Measurements from ENCODE around the gene PPP1R3D. TPM values are rescaled to one million over a fixed set of nuclear protein-coding genes. Genes with fewer than 3 reads are reported as not detected.
A peak's percentile ranks its signal among the peaks of the same experiment; 100 is the strongest.

Gene PPP1R3D, protein sequence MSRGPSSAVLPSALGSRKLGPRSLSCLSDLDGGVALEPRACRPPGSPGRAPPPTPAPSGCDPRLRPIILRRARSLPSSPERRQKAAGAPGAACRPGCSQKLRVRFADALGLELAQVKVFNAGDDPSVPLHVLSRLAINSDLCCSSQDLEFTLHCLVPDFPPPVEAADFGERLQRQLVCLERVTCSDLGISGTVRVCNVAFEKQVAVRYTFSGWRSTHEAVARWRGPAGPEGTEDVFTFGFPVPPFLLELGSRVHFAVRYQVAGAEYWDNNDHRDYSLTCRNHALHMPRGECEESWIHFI
- 10 to 100 TPM in 1 of 2 experiments, 1 to 10 TPM in 1; 9.5 to 10.8 TPM for total RNA-seq

DNA sequence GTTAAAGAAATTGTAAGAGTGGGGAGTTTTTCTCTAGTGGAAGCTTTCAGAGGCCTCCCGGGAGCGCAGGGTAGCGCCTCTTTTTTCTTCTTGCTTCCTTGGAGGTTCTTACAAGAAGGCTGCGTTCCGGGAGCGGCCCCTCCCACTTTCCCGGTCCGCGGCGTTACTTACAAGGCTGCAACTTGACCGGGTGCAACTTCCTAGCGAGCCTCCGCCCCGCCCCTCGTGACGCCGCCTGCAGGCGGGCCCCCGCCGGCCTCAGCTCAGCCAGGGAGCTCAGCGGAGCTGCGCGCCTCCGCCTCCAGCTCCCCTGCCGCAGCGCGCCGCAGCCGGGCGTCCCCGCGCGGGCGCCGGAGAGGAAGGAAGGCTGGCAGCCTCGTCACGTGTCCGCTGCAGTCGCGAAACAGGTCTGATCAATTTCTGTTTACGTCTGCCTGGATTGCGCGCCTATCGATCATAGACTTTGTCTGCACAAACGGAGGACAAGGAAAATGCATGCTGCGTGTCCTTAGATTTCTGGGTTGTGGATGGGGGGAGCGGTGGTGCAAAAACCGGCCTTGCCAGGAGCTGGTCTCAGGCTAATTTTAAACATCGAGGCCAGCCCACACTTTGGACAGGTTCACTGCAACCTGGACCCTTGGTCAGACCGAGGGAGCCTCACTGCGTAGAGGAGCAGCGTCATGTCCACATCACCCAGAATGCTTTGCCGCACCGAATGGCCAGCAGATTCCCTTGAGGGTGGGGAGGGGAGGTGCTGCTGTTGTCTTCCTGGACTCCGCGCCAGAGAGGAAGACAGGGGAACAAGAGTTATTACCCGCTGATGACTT lies at the start of gene PPP1R3D, which contains the start of gene FAM217B:
PPP1R3D (minus strand) TSS at position 177 of the 827 bp plus-strand sequence. CDS start 374 bp downstream, outside the sequence.
FAM217B (plus strand) TSS at position 261 of the 827 bp plus-strand sequence. CDS start 3,555 bp downstream, outside the sequence.
- H3K9me3 Mint-ChIP-seq, result no peaks in the 10 kb centered on the region
- peaks cover 20% of the 10 kb centered on the region for H3K36me3 Mint-ChIP-seq
- H3K27ac Mint-ChIP-seq, result peak within 1 kb of the TSS; percentile 95
- DNase-seq (peak; percentile 95), ATAC-seq (ENCODE audit: low read depth) (peak; percentile 96)
- peak within 1 kb of the TSS; percentile 87 for H3K4me3 Mint-ChIP-seq
- no peaks in the 10 kb centered on the region for H3K27me3 Mint-ChIP-seq
- peaks cover 31% of the 10 kb centered on the region for H3K4me1 Mint-ChIP-seq
- POLR2A ChIA-PET, result interaction anchor here (0.9 to 2.1 kb wide), 8 partner anchors 8 to 1551 kb away, joined by 3 to 19 read pairs (median 4); partner anchors contain the start of gene VAPB

DNA sequence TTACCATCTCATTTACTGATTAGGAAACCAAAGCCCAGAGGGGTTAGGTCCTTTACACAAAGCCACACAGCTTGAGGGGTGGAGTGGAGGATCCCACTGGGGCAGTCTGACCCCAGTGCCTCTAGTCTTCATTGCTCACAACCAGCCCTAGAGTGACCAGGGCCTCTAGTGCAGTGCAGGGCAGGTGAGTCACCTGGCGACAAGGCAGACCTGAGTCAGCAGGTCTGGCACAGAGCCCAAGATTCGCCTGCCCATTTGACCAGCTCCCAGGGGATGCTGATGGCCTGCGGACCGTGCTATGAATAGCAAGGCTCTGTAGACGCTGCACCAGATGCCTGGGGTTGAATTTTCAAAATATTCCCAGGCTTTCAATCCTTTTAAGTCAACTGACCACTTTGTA lies 48.0 kb upstream of the PPP1R3D start:
- H3K4me1 Mint-ChIP-seq, result peaks cover 7% of the 10 kb centered on the region
- no peak overlapping the region for H3K4me3 Mint-ChIP-seq
- H3K27ac Mint-ChIP-seq, result no peak overlapping the region
- H3K9me3 Mint-ChIP-seq, result no peaks in the 10 kb centered on the region
- DNase-seq (no peak), ATAC-seq (ENCODE audit: low read depth) (no peak)
- H3K36me3 Mint-ChIP-seq, result no peaks in the 10 kb centered on the region
- POLR2A ChIA-PET, result no interaction called here
- no peaks in the 10 kb centered on the region for H3K27me3 Mint-ChIP-seq

DNA sequence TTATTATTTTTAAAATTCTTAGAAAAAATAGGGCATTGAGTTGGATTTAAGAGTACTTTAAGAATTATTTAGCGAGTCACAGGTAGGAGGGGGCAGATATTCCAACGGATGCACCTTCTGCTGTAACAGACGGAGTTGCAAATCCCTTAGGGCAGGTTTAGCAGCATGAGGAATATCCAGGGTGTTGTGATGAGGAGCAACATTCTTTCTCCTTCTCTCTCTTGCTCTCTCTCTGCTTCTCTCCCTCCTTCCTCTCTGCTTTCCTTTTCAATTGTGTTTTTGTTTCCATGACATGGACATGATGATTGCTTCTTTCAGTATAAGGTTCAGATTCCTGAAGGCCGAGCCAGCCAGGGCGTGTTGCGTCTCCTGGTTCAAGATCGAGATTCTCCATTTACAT lies 47.0 kb upstream of the PPP1R3D start:
- DNase-seq, result no peak
- H3K27me3 Mint-ChIP-seq, result no peaks in the 10 kb centered on the region
- no peak for ATAC-seq (ENCODE audit: low read depth)
- H3K4me1 Mint-ChIP-seq, result peaks cover 7% of the 10 kb centered on the region
- H3K36me3 Mint-ChIP-seq, result no peaks in the 10 kb centered on the region
- H3K27ac Mint-ChIP-seq, result no peak overlapping the region
- POLR2A ChIA-PET, result no interaction called here
- H3K9me3 Mint-ChIP-seq, result no peaks in the 10 kb centered on the region
- no peak overlapping the region for H3K4me3 Mint-ChIP-seq

DNA sequence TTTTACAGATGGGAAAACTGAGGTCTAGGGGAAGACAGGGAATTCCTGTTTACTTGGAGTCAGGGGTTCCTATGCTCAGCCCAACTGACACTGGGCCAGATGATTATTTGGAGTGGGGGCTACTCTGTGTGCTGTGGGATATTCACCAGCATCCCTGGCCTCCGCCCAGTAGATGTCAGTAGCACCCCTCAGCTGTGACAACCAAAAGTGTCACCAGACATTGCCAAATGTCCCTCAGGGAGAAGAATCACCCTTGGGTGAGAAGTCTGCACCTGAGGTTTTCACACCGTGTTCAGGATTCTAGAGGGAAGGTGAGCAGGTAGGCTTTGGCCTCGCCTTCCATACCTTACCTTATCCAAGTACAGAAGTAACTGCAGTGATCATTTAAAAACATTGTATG lies 45.8 kb upstream of the PPP1R3D start:
- peaks cover 7% of the 10 kb centered on the region for H3K4me1 Mint-ChIP-seq
- no peaks in the 10 kb centered on the region for H3K27me3 Mint-ChIP-seq
- DNase-seq (no peak), ATAC-seq (ENCODE audit: low read depth) (no peak)
- no peak overlapping the region for H3K27ac Mint-ChIP-seq
- no peaks in the 10 kb centered on the region for H3K36me3 Mint-ChIP-seq
- POLR2A ChIA-PET, result no interaction called here
- H3K4me3 Mint-ChIP-seq, result no peak overlapping the region
- no peaks in the 10 kb centered on the region for H3K9me3 Mint-ChIP-seq

DNA sequence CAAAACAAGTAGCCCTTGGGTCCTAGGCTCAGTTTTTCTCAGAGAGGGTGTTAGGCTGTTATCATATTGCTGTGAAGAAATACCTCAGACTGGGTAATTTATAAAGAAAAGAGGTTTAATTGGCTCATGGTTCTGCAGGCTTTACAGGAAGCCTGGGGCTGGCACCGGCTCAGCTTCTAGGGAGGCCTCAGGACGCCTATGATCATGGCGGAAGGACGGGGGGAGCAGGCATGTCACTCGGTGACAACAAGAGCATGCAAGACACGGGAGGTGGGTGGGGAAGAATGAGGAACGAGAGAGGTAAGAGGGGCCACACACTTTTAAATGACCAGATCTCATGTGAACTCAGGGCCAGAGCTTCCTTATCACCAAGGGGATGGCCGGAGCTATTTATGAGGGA lies 45.1 kb upstream of the PPP1R3D start:
- H3K4me1 Mint-ChIP-seq, result peaks cover 7% of the 10 kb centered on the region
- H3K27ac Mint-ChIP-seq, result no peak overlapping the region
- H3K9me3 Mint-ChIP-seq, result no peaks in the 10 kb centered on the region
- no peaks in the 10 kb centered on the region for H3K27me3 Mint-ChIP-seq
- H3K36me3 Mint-ChIP-seq, result no peaks in the 10 kb centered on the region
- POLR2A ChIA-PET, result no interaction called here
- no peak for ATAC-seq (ENCODE audit: low read depth)
- no peak for DNase-seq
- H3K4me3 Mint-ChIP-seq, result no peak overlapping the region

DNA sequence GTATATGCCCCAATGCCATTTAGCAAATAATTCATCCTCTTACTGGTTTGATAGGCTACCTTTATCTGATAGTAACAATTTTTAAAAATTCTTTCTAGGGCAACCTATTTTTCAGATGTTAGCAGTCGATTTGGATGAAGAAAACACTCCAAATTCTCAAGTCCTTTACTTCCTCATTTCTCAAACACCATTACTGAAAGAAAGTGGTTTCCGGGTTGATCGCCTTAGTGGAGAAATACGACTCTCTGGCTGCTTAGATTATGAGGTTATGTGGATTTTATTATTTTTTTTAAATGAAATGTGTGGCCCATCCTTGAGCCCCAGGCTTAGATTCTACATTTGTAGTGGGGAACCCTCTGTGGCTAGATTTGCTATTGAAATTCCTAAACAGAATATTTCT lies 44.4 kb upstream of the PPP1R3D start:
- POLR2A ChIA-PET, result no interaction called here
- ATAC-seq (ENCODE audit: low read depth) (no peak), DNase-seq (no peak)
- Mint-ChIP-seq H3K4me3 (no peak overlapping the region), H3K4me1 (peaks cover 7% of the 10 kb centered on the region), H3K27ac (no peak overlapping the region), H3K9me3 (no peaks in the 10 kb centered on the region), H3K36me3 (no peaks in the 10 kb centered on the region), H3K27me3 (no peaks in the 10 kb centered on the region)

DNA sequence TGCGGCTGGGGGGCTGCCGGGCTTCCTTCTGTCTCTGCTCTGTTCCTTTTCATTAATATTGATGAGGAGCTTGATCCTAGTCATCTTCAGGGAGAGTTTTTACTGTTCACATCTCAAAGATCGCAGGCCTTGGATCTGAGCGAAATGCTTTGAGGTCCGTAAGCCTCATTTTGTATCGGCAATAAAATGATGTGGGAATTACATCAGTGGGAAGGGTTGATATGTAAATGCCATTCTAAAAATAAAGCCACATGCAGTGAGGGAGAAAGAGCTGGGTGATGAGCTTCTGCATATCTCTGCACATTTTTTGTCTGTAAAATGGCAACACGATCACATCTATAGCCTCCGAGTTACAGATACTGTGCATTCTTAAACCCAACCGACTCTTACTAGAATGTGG lies 43.0 kb upstream of the PPP1R3D start:
- no peak for ATAC-seq (ENCODE audit: low read depth)
- Mint-ChIP-seq H3K4me1 (peaks cover 7% of the 10 kb centered on the region), H3K27ac (no peak overlapping the region), H3K4me3 (no peak overlapping the region), H3K9me3 (no peaks in the 10 kb centered on the region), H3K27me3 (no peaks in the 10 kb centered on the region), H3K36me3 (no peaks in the 10 kb centered on the region)
- POLR2A ChIA-PET, result no interaction called here
- DNase-seq, result no peak

DNA sequence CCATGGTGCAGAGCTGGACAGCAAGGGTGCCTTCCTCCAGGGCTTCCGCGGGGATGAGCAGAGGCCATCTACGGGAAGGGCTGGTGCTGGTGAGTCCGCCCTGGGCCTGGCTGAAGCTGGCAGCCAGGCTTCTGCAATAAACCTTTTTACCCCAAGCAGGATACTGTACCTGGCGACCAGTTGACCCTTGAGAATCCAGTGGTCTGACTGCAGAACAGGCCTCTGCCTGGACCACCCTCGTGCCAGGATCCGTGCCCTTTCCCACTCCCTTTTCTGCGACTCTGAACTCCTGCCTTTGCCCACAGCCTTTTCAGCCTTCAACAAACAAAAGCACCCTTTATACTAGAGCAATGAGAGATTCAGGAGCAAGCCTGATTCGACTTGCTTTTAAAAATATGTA lies 37.0 kb upstream of the PPP1R3D start:
- POLR2A ChIA-PET, result no interaction called here
- DNase-seq (no peak), ATAC-seq (ENCODE audit: low read depth) (no peak)
- Mint-ChIP-seq H3K36me3 (no peaks in the 10 kb centered on the region), H3K4me3 (no peak overlapping the region), H3K9me3 (no peaks in the 10 kb centered on the region), H3K27ac (no peak overlapping the region), H3K4me1 (no peaks in the 10 kb centered on the region), H3K27me3 (no peaks in the 10 kb centered on the region)

DNA sequence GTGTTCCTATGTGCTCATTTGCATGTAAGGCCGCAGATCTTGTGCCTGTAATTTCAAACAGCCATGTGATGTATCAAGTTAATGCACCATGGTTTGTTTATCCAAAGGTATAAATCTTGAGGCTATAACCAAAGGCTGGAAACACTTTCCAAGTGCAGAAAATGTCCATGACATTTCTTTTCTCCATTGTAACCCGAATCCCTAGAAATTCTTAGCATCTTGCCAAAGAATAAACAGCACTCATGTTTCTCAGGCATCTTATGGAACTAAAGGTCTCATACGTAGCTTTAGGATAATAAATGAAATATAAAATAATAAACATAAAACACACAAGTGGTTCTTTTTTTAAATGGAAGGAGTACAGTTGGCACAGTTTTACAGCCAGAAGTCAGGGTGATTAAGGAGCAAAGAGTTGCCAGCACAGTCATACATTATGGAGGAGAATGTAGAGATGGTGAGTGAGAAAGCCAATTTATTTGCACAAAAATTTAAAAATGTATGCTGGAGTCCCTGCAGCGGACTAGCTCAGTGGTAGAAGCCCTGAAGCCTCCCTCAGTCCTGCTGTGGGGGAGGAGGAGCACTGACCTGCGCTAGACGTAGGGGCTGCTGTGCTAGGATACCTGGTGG lies 36.2 kb upstream of the PPP1R3D start:
- Mint-ChIP-seq H3K36me3 (no peaks in the 10 kb centered on the region), H3K4me3 (no peak overlapping the region), H3K4me1 (no peaks in the 10 kb centered on the region), H3K27me3 (no peaks in the 10 kb centered on the region), H3K9me3 (no peaks in the 10 kb centered on the region), H3K27ac (no peak overlapping the region)
- no peak for ATAC-seq (ENCODE audit: low read depth)
- DNase-seq, result no peak
- POLR2A ChIA-PET, result no interaction called here

DNA sequence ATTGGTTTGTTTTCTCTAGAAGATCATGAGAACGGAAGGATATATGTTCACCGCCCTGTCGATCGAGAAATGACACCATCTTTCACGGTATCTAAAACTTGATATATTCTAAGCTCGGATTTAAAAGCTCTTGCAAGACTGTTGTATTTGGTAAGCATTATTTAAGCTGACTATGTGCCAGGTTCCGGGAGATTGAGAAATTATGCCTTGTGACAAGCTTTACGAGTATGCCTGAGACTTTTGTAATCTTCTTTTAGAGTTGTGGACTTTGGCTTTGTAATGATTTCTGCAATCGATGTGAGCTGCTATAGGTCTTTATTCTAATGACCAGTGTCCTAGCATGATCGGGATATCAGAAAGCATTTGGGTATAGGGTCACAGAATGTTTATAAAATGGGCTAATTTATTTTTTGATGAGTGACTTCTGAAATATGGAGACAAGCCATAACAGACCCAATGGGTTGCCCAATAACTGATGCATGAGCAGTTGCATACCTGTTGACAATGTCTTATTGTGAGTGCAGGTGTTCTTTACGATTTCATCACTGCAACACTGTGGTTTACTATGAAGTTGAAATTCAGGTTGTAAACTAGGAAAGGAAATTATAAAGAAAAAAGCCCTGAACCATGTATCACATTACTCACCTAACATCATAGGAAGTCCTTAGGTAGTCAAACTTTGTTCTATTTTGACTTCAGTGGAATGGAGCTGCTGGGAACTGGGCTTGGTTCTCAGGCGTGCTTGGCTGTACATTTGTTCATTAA lies 32.1 kb upstream of the PPP1R3D start:
- Mint-ChIP-seq H3K4me3 (no peak overlapping the region), H3K27me3 (no peaks in the 10 kb centered on the region), H3K27ac (no peak overlapping the region), H3K36me3 (no peaks in the 10 kb centered on the region), H3K9me3 (no peaks in the 10 kb centered on the region), H3K4me1 (no peaks in the 10 kb centered on the region)
- ATAC-seq (ENCODE audit: low read depth) (no peak), DNase-seq (no peak)
- POLR2A ChIA-PET, result no interaction called here

DNA sequence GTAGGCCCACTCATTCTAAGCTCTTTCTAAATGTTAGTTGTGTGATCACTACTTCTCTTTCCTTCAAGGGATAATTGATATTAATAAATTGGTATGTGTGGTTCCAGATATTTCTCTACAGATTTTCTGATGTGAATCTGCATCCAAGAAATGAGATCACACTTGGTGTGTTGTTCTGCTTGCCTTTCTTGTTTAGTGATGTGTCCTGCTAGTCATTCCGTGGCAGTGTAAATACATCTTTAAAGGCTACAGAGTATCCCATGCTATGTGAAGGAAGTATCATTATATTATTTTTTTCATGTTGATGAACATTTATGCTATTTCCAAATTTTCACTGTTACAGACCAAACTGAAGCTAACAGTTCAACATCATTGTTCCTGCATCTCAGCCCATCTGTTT lies 31.3 kb upstream of the PPP1R3D start:
- ATAC-seq (ENCODE audit: low read depth), result no peak
- Mint-ChIP-seq H3K27ac (no peak overlapping the region), H3K9me3 (no peaks in the 10 kb centered on the region), H3K4me3 (no peak overlapping the region), H3K4me1 (no peaks in the 10 kb centered on the region), H3K36me3 (no peaks in the 10 kb centered on the region), H3K27me3 (no peaks in the 10 kb centered on the region)
- POLR2A ChIA-PET, result no interaction called here
- no peak for DNase-seq

DNA sequence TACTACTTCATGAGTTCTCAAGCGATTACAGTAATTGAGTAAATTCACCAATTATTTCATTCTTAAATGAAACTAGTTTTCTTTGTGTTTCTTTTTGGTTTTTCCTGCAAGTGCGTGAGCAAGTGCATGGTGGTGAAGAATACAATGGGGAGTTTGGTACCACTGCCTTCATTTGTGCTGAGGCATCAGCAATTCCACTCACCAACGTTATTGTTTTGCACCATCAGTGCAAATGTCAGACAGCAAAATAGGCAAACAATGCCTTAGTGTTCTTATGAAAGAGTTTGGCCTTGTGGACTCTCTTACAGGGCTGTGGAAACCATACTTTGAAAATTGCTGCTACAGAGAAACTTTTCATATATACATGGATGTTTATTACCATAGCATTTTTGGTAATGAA lies 26.3 kb upstream of the PPP1R3D start:
- ATAC-seq (ENCODE audit: low read depth) (no peak), DNase-seq (no peak)
- Mint-ChIP-seq H3K4me1 (no peaks in the 10 kb centered on the region), H3K9me3 (no peaks in the 10 kb centered on the region), H3K27me3 (no peaks in the 10 kb centered on the region), H3K27ac (no peak overlapping the region), H3K4me3 (no peak overlapping the region), H3K36me3 (no peaks in the 10 kb centered on the region)
- POLR2A ChIA-PET, result no interaction called here

DNA sequence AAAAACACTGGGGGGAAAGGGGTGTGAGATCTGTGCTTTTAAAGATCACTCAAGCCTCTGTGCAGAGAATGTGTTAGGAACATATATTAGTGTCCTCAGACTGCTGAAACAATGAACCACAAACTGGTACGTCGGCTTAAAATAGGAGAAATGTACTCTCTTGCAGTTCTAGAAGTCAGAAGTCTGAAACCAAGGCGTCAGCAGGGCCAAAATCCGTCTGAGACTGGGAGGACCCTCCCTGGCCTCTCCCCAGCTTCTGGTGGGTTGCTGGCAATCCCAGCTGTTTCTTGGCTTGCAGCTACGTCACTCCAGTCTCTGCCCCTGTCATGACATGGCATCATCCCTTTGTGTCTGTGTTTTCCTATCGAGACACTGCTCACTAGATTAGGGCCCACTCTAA lies 22.1 kb upstream of the PPP1R3D start:
- Mint-ChIP-seq H3K27ac (no peak overlapping the region), H3K4me1 (no peaks in the 10 kb centered on the region), H3K27me3 (no peaks in the 10 kb centered on the region), H3K36me3 (no peaks in the 10 kb centered on the region), H3K9me3 (no peaks in the 10 kb centered on the region), H3K4me3 (no peak overlapping the region)
- POLR2A ChIA-PET, result no interaction called here
- ATAC-seq (ENCODE audit: low read depth) (no peak), DNase-seq (no peak)

Measured in activated naive CD8-positive, alpha-beta T cell treated with anti-CD3 and anti-CD28 coated beads, Interleukin-2, amount 10 ng/mL, durations not matched to agents 7 days and 5 days (primary cell).